HG03135 (cell line): ENCODE measurements around the gene PPP2R3A.

Experiments
- ATAC-seq: cut with Tn5 transposase; IDR thresholded peaks from one replicate; pipeline ENCODE4 v1.9.1; 2021; ENCODE audit warnings: mild to moderate bottlenecking, moderate library complexity; ENCODE audit not compliant: unreplicated experiment

Gene PPP2R3A

DNA sequence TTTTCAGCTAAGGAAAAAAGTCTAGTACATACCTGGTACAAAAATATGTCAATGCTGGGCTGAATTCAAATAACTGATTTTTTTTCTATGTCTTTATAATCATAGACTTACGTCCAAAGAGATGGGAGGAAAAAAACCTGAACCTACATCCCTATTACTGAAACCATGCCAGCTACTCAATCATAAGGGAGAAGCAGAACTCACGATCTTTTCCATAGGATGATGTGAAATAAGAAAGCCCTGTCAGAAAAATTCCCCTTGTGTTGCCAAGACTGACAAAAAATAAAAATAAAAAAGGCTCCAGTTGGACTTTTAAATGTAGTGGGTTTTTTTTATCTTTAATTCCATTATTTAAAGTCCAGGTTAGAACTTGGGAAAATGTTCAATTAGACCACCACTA lies 227.3 kb downstream of the PPP2R3A start:
- no peak for ATAC-seq

DNA sequence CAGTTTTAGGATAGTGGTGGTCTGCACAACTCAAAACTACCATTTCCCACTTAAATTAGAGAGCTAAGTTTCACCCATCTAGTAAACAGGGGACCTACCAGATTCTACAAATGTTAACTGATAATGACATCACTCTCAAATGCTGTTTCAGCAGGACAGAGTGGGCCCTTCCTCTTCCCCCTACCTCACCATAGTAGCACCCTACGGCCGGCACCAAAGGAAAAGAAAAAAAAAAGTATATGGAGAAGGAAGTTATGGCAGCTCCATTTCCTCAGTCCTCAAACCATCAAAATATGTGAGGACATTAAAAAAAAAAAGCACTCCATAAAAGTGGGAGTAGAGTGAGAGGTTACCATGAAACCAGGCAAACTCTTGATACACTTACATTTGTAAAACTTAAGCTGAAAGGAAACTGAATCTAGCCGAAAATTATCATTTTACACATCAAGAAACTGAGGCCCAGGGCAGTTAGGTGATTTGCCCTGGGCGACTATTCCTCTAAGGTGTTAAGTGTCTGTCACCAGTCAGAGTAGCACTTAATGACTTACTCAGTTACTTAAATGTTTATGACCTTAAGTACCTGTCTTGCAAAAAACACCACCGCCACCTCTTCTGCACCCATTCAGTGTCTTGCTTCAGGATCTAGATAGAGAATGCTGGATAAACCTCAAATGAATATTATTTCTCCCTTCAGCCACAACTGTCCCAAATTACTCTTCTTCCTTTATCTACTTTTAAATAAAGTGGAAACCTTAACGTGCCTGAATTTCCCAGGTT lies 227.9 kb downstream of the PPP2R3A start:
- no peak for ATAC-seq

DNA sequence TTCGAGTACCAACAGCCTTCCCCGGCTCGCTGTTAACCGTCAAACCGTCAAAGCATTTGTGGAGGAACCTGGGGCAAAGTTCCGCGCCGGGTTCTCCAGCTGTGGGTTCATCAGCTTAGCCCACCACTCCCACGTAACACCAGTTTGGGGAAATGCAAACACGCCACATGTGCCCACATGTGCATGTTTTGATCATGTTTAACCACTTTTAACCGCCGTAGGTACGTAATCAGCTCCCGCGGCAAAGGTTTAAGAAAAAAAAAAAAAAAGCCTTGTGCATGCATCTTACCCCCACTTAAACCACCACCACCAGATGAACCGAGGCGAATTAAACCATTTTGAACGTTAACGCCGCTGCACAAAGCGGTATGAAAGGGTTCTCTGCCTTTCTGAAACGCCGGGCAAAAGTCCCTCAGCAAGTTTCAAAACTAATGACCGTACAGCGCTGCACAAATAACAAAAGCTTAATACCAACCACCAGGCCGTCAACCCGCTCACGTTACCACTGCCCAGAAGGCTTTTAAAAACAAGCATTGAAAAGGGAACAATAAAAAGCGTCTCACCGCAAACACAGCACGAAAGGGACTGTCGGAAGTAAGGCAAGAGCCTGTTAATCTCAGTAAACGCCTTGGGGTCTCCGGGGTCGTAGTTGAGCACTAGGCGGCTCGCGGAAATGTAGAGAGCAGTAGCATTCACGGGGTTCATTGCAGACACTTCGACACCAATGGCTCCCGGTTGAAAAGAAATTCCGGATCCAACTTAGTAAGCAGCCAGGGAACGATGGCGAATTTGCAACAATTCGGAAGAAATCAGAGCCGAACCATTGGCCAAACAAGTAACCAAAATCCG lies 229.1 kb downstream of the PPP2R3A start:
- no peak for ATAC-seq

DNA sequence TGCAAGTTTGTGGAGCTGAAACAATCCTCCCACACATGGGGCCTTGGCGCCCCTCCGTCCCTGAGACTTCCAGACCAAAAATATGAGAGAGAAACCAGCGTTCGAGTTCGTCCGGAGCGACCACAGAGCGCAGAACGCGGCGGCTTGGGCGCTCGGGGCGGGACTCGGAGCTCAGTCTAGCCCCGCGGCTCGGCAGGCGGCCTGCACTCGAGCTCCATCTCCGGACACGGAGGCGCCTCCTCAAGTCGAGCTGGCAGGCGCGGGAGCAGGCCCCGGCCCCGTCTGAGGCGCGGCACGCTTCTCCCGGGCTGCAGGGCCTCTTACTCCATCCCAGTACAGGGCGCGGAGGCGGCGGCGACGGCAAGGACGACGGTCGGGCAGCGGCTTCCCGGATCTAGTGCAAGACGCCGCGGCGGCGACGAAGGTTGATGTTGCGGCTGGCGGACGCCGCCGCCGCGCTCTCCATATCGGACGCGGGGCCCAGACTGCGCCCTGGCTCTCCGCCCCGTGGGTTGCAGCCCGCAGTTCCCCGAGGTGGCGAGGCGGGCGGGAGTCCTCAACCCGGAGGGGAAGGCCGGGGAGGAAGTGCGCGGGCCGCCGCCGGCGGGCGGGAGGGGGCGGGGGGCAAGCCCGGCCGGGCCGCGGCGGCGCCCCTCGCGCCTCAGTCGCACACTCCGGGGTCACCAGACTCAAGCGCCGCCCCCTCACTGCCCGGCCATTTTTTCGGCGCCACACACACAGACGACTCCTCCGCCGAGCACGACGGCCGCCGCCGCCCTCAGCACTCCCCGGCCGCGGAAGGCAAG lies 229.9 kb downstream of the PPP2R3A start:
- peak; percentile 41 for ATAC-seq

DNA sequence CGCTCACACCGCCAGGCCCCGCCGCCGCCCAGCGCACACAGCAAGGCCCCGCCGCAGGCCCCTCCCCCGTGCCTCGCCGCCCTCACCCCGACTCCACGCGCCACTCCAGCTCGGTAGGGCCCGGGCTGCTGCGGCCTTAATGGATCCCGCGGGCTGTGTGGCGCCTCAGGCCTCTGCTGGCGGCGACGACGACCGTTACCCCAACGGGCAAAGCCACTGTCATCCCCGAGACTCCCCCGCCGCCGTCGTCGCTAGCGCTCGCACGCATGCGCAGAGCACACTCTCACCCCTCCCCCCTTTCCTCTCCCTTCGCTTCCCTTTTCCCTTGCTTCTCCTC lies 230.5 kb downstream of the PPP2R3A start, which contains the start of gene MSL2:
MSL2 (minus strand) TSS at position 272 of the 337 bp plus-strand sequence. CDS start 1,222 bp downstream, outside the sequence.
- ATAC-seq, result no peak

GRCh38 chr3:136196401-136197158 lies 231.1 kb downstream of the PPP2R3A start:
- peak; percentile 58 for ATAC-seq

DNA sequence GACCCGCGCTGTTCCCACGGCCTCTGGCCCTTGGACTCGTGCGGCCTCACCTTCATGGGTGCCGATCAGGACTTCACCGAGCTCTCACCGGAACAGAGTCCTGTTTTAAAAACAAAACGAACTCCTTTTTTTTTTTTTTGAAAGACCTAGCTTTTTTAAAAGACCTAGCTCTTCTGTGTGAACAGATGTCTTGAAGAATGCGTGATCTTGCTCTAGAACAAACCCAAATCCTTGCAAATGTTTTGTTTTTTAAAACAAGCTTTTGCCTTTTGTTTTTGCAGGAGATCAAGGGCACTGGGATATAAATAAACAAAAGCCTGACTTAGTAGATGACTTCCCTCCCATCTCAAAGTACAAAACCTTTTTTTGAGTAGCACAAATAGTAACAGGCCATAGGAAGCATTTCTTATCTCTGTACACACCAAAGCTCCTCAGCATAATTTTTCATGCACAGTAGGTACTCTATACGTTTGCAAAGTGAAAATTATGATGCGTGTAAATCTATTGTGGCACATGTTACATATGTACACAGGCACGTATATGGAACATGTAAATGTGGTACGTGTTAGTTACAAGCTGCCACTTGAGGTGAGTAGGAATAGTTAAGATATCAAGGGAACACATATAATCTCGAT lies 231.7 kb downstream of the PPP2R3A start:
- ATAC-seq, result no peak
